ENCODE results near the gene IL34. TPM values are rescaled to one million over a fixed set of nuclear protein-coding genes. Genes with fewer than 3 reads are reported as not detected.
A peak's percentile ranks its signal among the peaks of the same experiment; 100 is the strongest.

Gene IL34
- polyA plus RNA-seq, 1 of the 3 experiments (the other 2 are of a cell fraction): 0.18 TPM

GRCh38 chr16:70652322-70652721 lies 6.0 kb downstream of the IL34 start:
- 88% methylated on average over 2 of the region's 2 CpGs for WGBS (ENCODE audit: low lambda C conversion rate)
- Histone ChIP-seq H3K79me2 (ENCODE audit: insufficient read depth) (no peaks in the 10 kb centered on the region), H3K4me1 (ENCODE audit: control insufficient read depth in 1 of 2, insufficient read depth in 2 of 2, low read depth in 1 of 2, low read length in 1 of 2) (peaks cover 0 to 12% of the 10 kb centered on the region in 2 experiments; a peak in 1 of 4 replicates), H3K27ac (ENCODE audit: low read depth in 2 of 2, low read length in 1 of 2) (no peak overlapping the region), H3K36me3 (replicated peaks in 1 of 2; ENCODE audit: control insufficient read depth in 1 of 2, insufficient read depth in 2 of 2, low read length in 1 of 2) (no peaks in the 10 kb centered on the region), H3K4me3 (ENCODE audit: low read depth in 2 of 2, low read length in 1 of 2) (no peak overlapping the region), H3K4me2 (no peak overlapping the region), H3K9me2 (no peaks in the 10 kb centered on the region), H3K9me3 (no peaks in the 10 kb centered on the region), H3K27me3 (ENCODE audit: insufficient read depth) (no peaks in the 10 kb centered on the region), H3K9ac (no peak overlapping the region), H3F3A (replicated peaks; ENCODE audit: insufficient read depth) (no peaks in the 10 kb centered on the region), H2AFZ (ENCODE audit: low read depth) (no peak overlapping the region), H4K20me1 (ENCODE audit: insufficient read depth) (no peaks in the 10 kb centered on the region)
- no peak for DNase-seq
- TF ChIP-seq NRF1 (IDR thresholded peaks at IDR 0.05; ENCODE audit: low read depth, low read length) (no peak), USF2 (IDR thresholded peaks at IDR 0.05; ENCODE audit: borderline replicate concordance, low read depth, low read length) (no peak), JUND (IDR thresholded peaks at IDR 0.05) (no peak), TEAD4 (IDR thresholded peaks at IDR 0.05; ENCODE audit: borderline replicate concordance, insufficient read depth) (no peak), MXI1 (IDR thresholded peaks at IDR 0.05; ENCODE audit: low read depth, low read length) (no peak)
- POLR2A ChIA-PET: no interaction called here
- CTCF ChIA-PET: interaction anchor here (0.8 to 6.5 kb wide), 17 partner anchors 14 to 287 kb away, joined by 3 to 57 read pairs (median 5); no protein-coding TSS in a partner anchor

GRCh38 chr16:70653406-70653805 lies 7.0 kb downstream of the IL34 start:
- 86% methylated on average over 4 of the region's 4 CpGs for WGBS (ENCODE audit: low lambda C conversion rate)
- H3K4me2 ChIP-seq: no peak overlapping the region
- POLR2A ChIA-PET: interaction anchor here (0.7 to 1.0 kb wide), 5 partner anchors 25 to 272 kb away, joined by 3 to 5 read pairs (median 4); no protein-coding TSS in a partner anchor

More at GRCh38 chr16:70653406-70653805, 7.0 kb downstream of the IL34 start:
- CTCF ChIA-PET: interaction anchor here (0.7 to 6.5 kb wide), 45 partner anchors 14 to 385 kb away, joined by 3 to 57 read pairs (median 4); partner anchors contain the start of gene DDX19B
- no peak overlapping the region for H3K9ac ChIP-seq
- no peaks in the 10 kb centered on the region for H3K9me3 ChIP-seq
- H3F3A ChIP-seq (replicated peaks; ENCODE audit: insufficient read depth): no peaks in the 10 kb centered on the region
- no peaks in the 10 kb centered on the region for H3K27me3 ChIP-seq (ENCODE audit: insufficient read depth)
- H3K79me2 ChIP-seq (ENCODE audit: insufficient read depth): no peaks in the 10 kb centered on the region
- peaks cover 0 to 7% of the 10 kb centered on the region in 2 experiments; a peak in 1 of 4 replicates for H3K4me1 ChIP-seq (ENCODE audit: control insufficient read depth in 1 of 2, insufficient read depth in 2 of 2, low read depth in 1 of 2, low read length in 1 of 2)
- TF ChIP-seq TCF12 (IDR thresholded peaks at IDR 0.05): no peak
- TF ChIP-seq CTCF (IDR thresholded peaks at IDR 0.05): no peak
- TF ChIP-seq RXRA (IDR thresholded peaks at IDR 0.05; ENCODE audit: borderline replicate concordance, low read depth): no peak
- TF ChIP-seq USF1 (IDR thresholded peaks at IDR 0.05; ENCODE audit: borderline replicate concordance, low read depth): no peak
- TF ChIP-seq CHD2 (IDR thresholded peaks at IDR 0.05; ENCODE audit: low read length, partially characterized antibody): no peak
- TF ChIP-seq RFX5 (IDR thresholded peaks at IDR 0.05; ENCODE audit: low read length): no peak
- no peak for TF ChIP-seq MAX (IDR thresholded peaks at IDR 0.05; ENCODE audit: low read depth)
- TF ChIP-seq MEF2A (IDR thresholded peaks at IDR 0.05; ENCODE audit: borderline replicate concordance, low read depth): no peak
- TF ChIP-seq NRF1 (IDR thresholded peaks at IDR 0.05; ENCODE audit: low read depth, low read length): no peak
- TF ChIP-seq PBX3 (IDR thresholded peaks at IDR 0.05): no peak
- TF ChIP-seq GATA2 (CRISPR knock-in tag; IDR thresholded peaks at IDR 0.05): no peak
- no peak for TF ChIP-seq EZH2phosphoT487 (IDR thresholded peaks at IDR 0.05; ENCODE audit: borderline replicate concordance, low read depth)
- TF ChIP-seq ELF1 (IDR thresholded peaks at IDR 0.05): no peak
- no peak for TF ChIP-seq IRF3 (IDR thresholded peaks at IDR 0.05; ENCODE audit: low read depth, low read length)
- no peak for TF ChIP-seq SIN3A (IDR thresholded peaks at IDR 0.05; ENCODE audit: borderline replicate concordance, low read depth, low read length)
- TF ChIP-seq USF2 (IDR thresholded peaks at IDR 0.05; ENCODE audit: borderline replicate concordance, low read depth, low read length): no peak
- H2AFZ ChIP-seq (ENCODE audit: low read depth): no peak overlapping the region
- no peaks in the 10 kb centered on the region for H4K20me1 ChIP-seq (ENCODE audit: insufficient read depth)
- peak overlapping the region in 1 of 2 experiments; percentile 14; a peak in 1 of 4 replicates for H3K4me3 ChIP-seq (ENCODE audit: low read depth in 2 of 2, low read length in 1 of 2)
- no peaks in the 10 kb centered on the region for H3K36me3 ChIP-seq (replicated peaks in 1 of 2; ENCODE audit: control insufficient read depth in 1 of 2, insufficient read depth in 2 of 2, low read length in 1 of 2)
- DNase-seq: no peak
- H3K9me2 ChIP-seq: no peaks in the 10 kb centered on the region
- H3K27ac ChIP-seq (ENCODE audit: low read depth in 2 of 2, low read length in 1 of 2): no peak overlapping the region

All from SK-N-SH (cell line).